ENCODE results near the gene PDGFA.

The PDGFA gene

GRCh38 chr7:522071-522950 lies 2.7 kb upstream of the PDGFA start:
- no peak for DNase-seq (ENCODE audit: low read depth, low spot score)
- no CpG with 5 or more reads among the region's 91 CpGs for WGBS (ENCODE audit: insufficient coverage, insufficient read length)
- H3K36me3 ChIP-seq (ENCODE audit: control insufficient read depth, insufficient read depth, low read length) = no peaks in the 10 kb centered on the region
- peaks cover 26% of the 10 kb centered on the region for H3K27me3 ChIP-seq (ENCODE audit: control insufficient read depth, insufficient read depth, low read length)
- H3K4me3 ChIP-seq (ENCODE audit: low read length) = peak overlapping the region; percentile 31; the same call in 1 of the 2 replicates
- no peaks in the 10 kb centered on the region for H3K9me3 ChIP-seq (ENCODE audit: control insufficient read depth, insufficient read depth, low read length)
- H3K27ac ChIP-seq (ENCODE audit: low read length) = no peak overlapping the region
- peaks cover 4% of the 10 kb centered on the region for H3K4me1 ChIP-seq (ENCODE audit: control insufficient read depth, insufficient read depth, low read length)

- WGBS (ENCODE audit: insufficient coverage, insufficient read length) = no CpG with 5 or more reads among the region's 72 CpGs
- Histone ChIP-seq H3K4me3 (ENCODE audit: low read length) (peak overlapping the region; percentile 31; the same call in 1 of the 2 replicates), H3K4me1 (ENCODE audit: control insufficient read depth, insufficient read depth, low read length) (peaks cover 4% of the 10 kb centered on the region), H3K36me3 (ENCODE audit: control insufficient read depth, insufficient read depth, low read length) (no peaks in the 10 kb centered on the region), H3K27me3 (ENCODE audit: control insufficient read depth, insufficient read depth, low read length) (peaks cover 26% of the 10 kb centered on the region), H3K9me3 (ENCODE audit: control insufficient read depth, insufficient read depth, low read length) (no peaks in the 10 kb centered on the region), H3K27ac (ENCODE audit: low read length) (no peak overlapping the region)
- no peak for DNase-seq (ENCODE audit: low read depth, low spot score)
Measured at GRCh38 chr7:521221-522070, 1.8 kb upstream of the PDGFA start.

GRCh38 chr7:520503-521161 lies 986 bp upstream of the PDGFA start:
- Histone ChIP-seq H3K9me3 (ENCODE audit: control insufficient read depth, insufficient read depth, low read length) (no peaks in the 10 kb centered on the region), H3K27ac (ENCODE audit: low read length) (no peak overlapping the region), H3K4me1 (ENCODE audit: control insufficient read depth, insufficient read depth, low read length) (peaks cover 4% of the 10 kb centered on the region), H3K4me3 (ENCODE audit: low read length) (peak overlapping the region; percentile 48; the same call in 1 of the 2 replicates), H3K36me3 (ENCODE audit: control insufficient read depth, insufficient read depth, low read length) (no peaks in the 10 kb centered on the region), H3K27me3 (ENCODE audit: control insufficient read depth, insufficient read depth, low read length) (peaks cover 26% of the 10 kb centered on the region)
- WGBS (ENCODE audit: insufficient coverage, insufficient read length) = no CpG with 5 or more reads among the region's 63 CpGs
- no peak for DNase-seq (ENCODE audit: low read depth, low spot score)

- peaks cover 26% of the 10 kb centered on the region for H3K27me3 ChIP-seq (ENCODE audit: control insufficient read depth, insufficient read depth, low read length)
- H3K4me3 ChIP-seq (ENCODE audit: low read length) = peak overlapping the region; percentile 90
- no peaks in the 10 kb centered on the region for H3K9me3 ChIP-seq (ENCODE audit: control insufficient read depth, insufficient read depth, low read length)
- H3K27ac ChIP-seq (ENCODE audit: low read length) = no peak overlapping the region
- no peaks in the 10 kb centered on the region for H3K36me3 ChIP-seq (ENCODE audit: control insufficient read depth, insufficient read depth, low read length)
- no CpG with 5 or more reads among the region's 93 CpGs for WGBS (ENCODE audit: insufficient coverage, insufficient read length)
- no peak for DNase-seq (ENCODE audit: low read depth, low spot score)
- peaks cover 7% of the 10 kb centered on the region for H3K4me1 ChIP-seq (ENCODE audit: control insufficient read depth, insufficient read depth, low read length)
Measured at GRCh38 chr7:518630-519483, 789 bp downstream of the PDGFA start.

GRCh38 chr7:517774-518629 lies 1.6 kb downstream of the PDGFA start:
- Histone ChIP-seq H3K27me3 (ENCODE audit: control insufficient read depth, insufficient read depth, low read length) (peaks cover 20% of the 10 kb centered on the region), H3K27ac (ENCODE audit: low read length) (no peak overlapping the region)

GRCh38 chr7:516606-517456 lies 2.8 kb downstream of the PDGFA start:
- H3K4me3 ChIP-seq (ENCODE audit: low read length) = peak overlapping the region; percentile 90; the same call in 1 of the 2 replicates

More at GRCh38 chr7:517774-518629, 1.6 kb downstream of the PDGFA start:
- Histone ChIP-seq H3K36me3 (ENCODE audit: control insufficient read depth, insufficient read depth, low read length) (no peaks in the 10 kb centered on the region), H3K4me1 (ENCODE audit: control insufficient read depth, insufficient read depth, low read length) (peaks cover 9% of the 10 kb centered on the region), H3K4me3 (ENCODE audit: low read length) (peak overlapping the region; percentile 90), H3K9me3 (ENCODE audit: control insufficient read depth, insufficient read depth, low read length) (no peaks in the 10 kb centered on the region)
- WGBS (ENCODE audit: insufficient coverage, insufficient read length) = no CpG with 5 or more reads among the region's 70 CpGs
- DNase-seq (ENCODE audit: low read depth, low spot score) = no peak

GRCh38 chr7:516216-516605 lies 3.4 kb downstream of the PDGFA start:
- H3K4me1 ChIP-seq (ENCODE audit: control insufficient read depth, insufficient read depth, low read length) = peaks cover 9% of the 10 kb centered on the region
- no peak overlapping the region for H3K4me3 ChIP-seq (ENCODE audit: low read length)
- no CpG with 5 or more reads among the region's 13 CpGs for WGBS (ENCODE audit: insufficient coverage, insufficient read length)

More at GRCh38 chr7:516606-517456, 2.8 kb downstream of the PDGFA start:
- Histone ChIP-seq H3K4me1 (ENCODE audit: control insufficient read depth, insufficient read depth, low read length) (peaks cover 11% of the 10 kb centered on the region), H3K27me3 (ENCODE audit: control insufficient read depth, insufficient read depth, low read length) (peaks cover 9% of the 10 kb centered on the region), H3K36me3 (ENCODE audit: control insufficient read depth, insufficient read depth, low read length) (no peaks in the 10 kb centered on the region), H3K27ac (ENCODE audit: low read length) (no peak overlapping the region), H3K9me3 (ENCODE audit: control insufficient read depth, insufficient read depth, low read length) (no peaks in the 10 kb centered on the region)
- WGBS (ENCODE audit: insufficient coverage, insufficient read length) = no CpG with 5 or more reads among the region's 83 CpGs
- DNase-seq (ENCODE audit: low read depth, low spot score) = no peak

GRCh38 chr7:515628-516027 lies 4.0 kb downstream of the PDGFA start:
- no peaks in the 10 kb centered on the region for H3K9me3 ChIP-seq (ENCODE audit: control insufficient read depth, insufficient read depth, low read length)
- H3K4me3 ChIP-seq (ENCODE audit: low read length) = no peak overlapping the region
- H3K36me3 ChIP-seq (ENCODE audit: control insufficient read depth, insufficient read depth, low read length) = no peaks in the 10 kb centered on the region
- no CpG with 5 or more reads among the region's 10 CpGs for WGBS (ENCODE audit: insufficient coverage, insufficient read length)
- peaks cover 7% of the 10 kb centered on the region for H3K4me1 ChIP-seq (ENCODE audit: control insufficient read depth, insufficient read depth, low read length)
- no peak for DNase-seq (ENCODE audit: low read depth, low spot score)
- H3K27ac ChIP-seq (ENCODE audit: low read length) = no peak overlapping the region
- no peaks in the 10 kb centered on the region; the same call in 1 of the 2 replicates for H3K27me3 ChIP-seq (ENCODE audit: control insufficient read depth, insufficient read depth, low read length)

More at GRCh38 chr7:516216-516605, 3.4 kb downstream of the PDGFA start:
- Histone ChIP-seq H3K36me3 (ENCODE audit: control insufficient read depth, insufficient read depth, low read length) (no peaks in the 10 kb centered on the region), H3K27me3 (ENCODE audit: control insufficient read depth, insufficient read depth, low read length) (peaks cover 3% of the 10 kb centered on the region), H3K9me3 (ENCODE audit: control insufficient read depth, insufficient read depth, low read length) (no peaks in the 10 kb centered on the region), H3K27ac (ENCODE audit: low read length) (no peak overlapping the region)
- DNase-seq (ENCODE audit: low read depth, low spot score) = no peak
